ENCODE measurements around the gene PNCK.

PNCK gene

GRCh38 chrX:153641627-153642026, 32.0 kb downstream of the PNCK start:
- TF ChIP-seq CTCF (IDR thresholded peaks at IDR 0.05; ENCODE audit: low read depth, low read length): no peak
- H3K4me3 ChIP-seq (ENCODE audit: low read depth, low read length): no peak overlapping the region

GRCh38 chrX:153640736-153641575, 32.7 kb downstream of the PNCK start:
- H3K4me3 ChIP-seq (ENCODE audit: low read depth, low read length): no peak overlapping the region
- TF ChIP-seq CTCF (IDR thresholded peaks at IDR 0.05; ENCODE audit: low read depth, low read length): no peak

GRCh38 chrX:153640045-153640686, 33.4 kb downstream of the PNCK start:
- no peak overlapping the region for H3K4me3 ChIP-seq (ENCODE audit: low read depth, low read length)
- TF ChIP-seq CTCF (IDR thresholded peaks at IDR 0.05; ENCODE audit: low read depth, low read length): no peak

- no peak overlapping the region for H3K4me3 ChIP-seq (ENCODE audit: low read depth, low read length)
- TF ChIP-seq CTCF (IDR thresholded peaks at IDR 0.05; ENCODE audit: low read depth, low read length): no peak
These were observed 34.2 kb downstream of the PNCK start for GRCh38 chrX:153639177-153640044.

- no peak overlapping the region for H3K4me3 ChIP-seq (ENCODE audit: low read depth, low read length)
- no peak for TF ChIP-seq CTCF (IDR thresholded peaks at IDR 0.05; ENCODE audit: low read depth, low read length)
These were observed 35.0 kb downstream of the PNCK start for GRCh38 chrX:153638436-153639176.

GRCh38 chrX:153638041-153638371, 35.6 kb downstream of the PNCK start:
- TF ChIP-seq CTCF (IDR thresholded peaks at IDR 0.05; ENCODE audit: low read depth, low read length): no peak
- H3K4me3 ChIP-seq (ENCODE audit: low read depth, low read length): no peak overlapping the region

Measured in WI38 (cell line).